ENCODE results near the gene TRAK1.

TRAK1 gene

GRCh38 chr3:42267878-42268277, 176.7 kb downstream of the TRAK1 start:
- no peak overlapping the region for H3K4me3 ChIP-seq (replicated peaks; ENCODE audit: low read depth, low read length)
- DNase-seq (ENCODE audit: extremely low read depth, low read depth): no peak
- TF ChIP-seq CTCF (IDR thresholded peaks at IDR 0.05; ENCODE audit: low read depth, low read length, missing control alignments): no peak

GRCh38 chr3:42269647-42270046, 178.5 kb downstream of the TRAK1 start:
- no peak for TF ChIP-seq CTCF (IDR thresholded peaks at IDR 0.05; ENCODE audit: low read depth, low read length, missing control alignments)
- DNase-seq (ENCODE audit: extremely low read depth, low read depth): no peak
- no peak overlapping the region for H3K4me3 ChIP-seq (replicated peaks; ENCODE audit: low read depth, low read length)

GRCh38 chr3:42270561-42270960, 179.4 kb downstream of the TRAK1 start:
- H3K4me3 ChIP-seq (replicated peaks; ENCODE audit: low read depth, low read length): no peak overlapping the region
- DNase-seq (ENCODE audit: extremely low read depth, low read depth): no peak
- no peak for TF ChIP-seq CTCF (IDR thresholded peaks at IDR 0.05; ENCODE audit: low read depth, low read length, missing control alignments)

- H3K4me3 ChIP-seq (replicated peaks; ENCODE audit: low read depth, low read length): no peak overlapping the region
- no peak for DNase-seq (ENCODE audit: extremely low read depth, low read depth)
- no peak for TF ChIP-seq CTCF (IDR thresholded peaks at IDR 0.05; ENCODE audit: low read depth, low read length, missing control alignments)
Observed at GRCh38 chr3:42271786-42272185, 180.6 kb downstream of the TRAK1 start.

- no peak for DNase-seq (ENCODE audit: extremely low read depth, low read depth)
- no peak for TF ChIP-seq CTCF (IDR thresholded peaks at IDR 0.05; ENCODE audit: low read depth, low read length, missing control alignments)
- no peak overlapping the region for H3K4me3 ChIP-seq (replicated peaks; ENCODE audit: low read depth, low read length)
Observed at GRCh38 chr3:42273361-42273760, 182.2 kb downstream of the TRAK1 start.

- TF ChIP-seq CTCF (IDR thresholded peaks at IDR 0.05; ENCODE audit: low read depth, low read length, missing control alignments): no peak
- H3K4me3 ChIP-seq (replicated peaks; ENCODE audit: low read depth, low read length): no peak overlapping the region
- no peak for DNase-seq (ENCODE audit: extremely low read depth, low read depth)
Observed at GRCh38 chr3:42274266-42274665, 183.1 kb downstream of the TRAK1 start.

GRCh38 chr3:42275217-42275616, 184.1 kb downstream of the TRAK1 start:
- no peak for DNase-seq (ENCODE audit: extremely low read depth, low read depth)
- no peak overlapping the region for H3K4me3 ChIP-seq (replicated peaks; ENCODE audit: low read depth, low read length)
- no peak for TF ChIP-seq CTCF (IDR thresholded peaks at IDR 0.05; ENCODE audit: low read depth, low read length, missing control alignments)
